Measurements from ENCODE around the gene SEMA3F.

SEMA3F gene

GRCh38 chr3:50130436-50130835 lies 24.7 kb upstream of the SEMA3F start:
- H3K4me3 ChIP-seq (replicated peaks in 1 of 2; ENCODE audit: low read depth in 2 of 2, low read length in 2 of 2) = no peak overlapping the region
- TF ChIP-seq, protein P1, sequence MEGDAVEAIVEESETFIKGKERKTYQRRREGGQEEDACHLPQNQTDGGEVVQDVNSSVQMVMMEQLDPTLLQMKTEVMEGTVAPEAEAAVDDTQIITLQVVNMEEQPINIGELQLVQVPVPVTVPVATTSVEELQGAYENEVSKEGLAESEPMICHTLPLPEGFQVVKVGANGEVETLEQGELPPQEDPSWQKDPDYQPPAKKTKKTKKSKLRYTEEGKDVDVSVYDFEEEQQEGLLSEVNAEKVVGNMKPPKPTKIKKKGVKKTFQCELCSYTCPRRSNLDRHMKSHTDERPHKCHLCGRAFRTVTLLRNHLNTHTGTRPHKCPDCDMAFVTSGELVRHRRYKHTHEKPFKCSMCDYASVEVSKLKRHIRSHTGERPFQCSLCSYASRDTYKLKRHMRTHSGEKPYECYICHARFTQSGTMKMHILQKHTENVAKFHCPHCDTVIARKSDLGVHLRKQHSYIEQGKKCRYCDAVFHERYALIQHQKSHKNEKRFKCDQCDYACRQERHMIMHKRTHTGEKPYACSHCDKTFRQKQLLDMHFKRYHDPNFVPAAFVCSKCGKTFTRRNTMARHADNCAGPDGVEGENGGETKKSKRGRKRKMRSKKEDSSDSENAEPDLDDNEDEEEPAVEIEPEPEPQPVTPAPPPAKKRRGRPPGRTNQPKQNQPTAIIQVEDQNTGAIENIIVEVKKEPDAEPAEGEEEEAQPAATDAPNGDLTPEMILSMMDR (IDR thresholded peaks at IDR 0.05; ENCODE audit: low read depth, low read length) = no peak
- no peak for DNase-seq (ENCODE audit: low read depth in 2 of 2)

DNA sequence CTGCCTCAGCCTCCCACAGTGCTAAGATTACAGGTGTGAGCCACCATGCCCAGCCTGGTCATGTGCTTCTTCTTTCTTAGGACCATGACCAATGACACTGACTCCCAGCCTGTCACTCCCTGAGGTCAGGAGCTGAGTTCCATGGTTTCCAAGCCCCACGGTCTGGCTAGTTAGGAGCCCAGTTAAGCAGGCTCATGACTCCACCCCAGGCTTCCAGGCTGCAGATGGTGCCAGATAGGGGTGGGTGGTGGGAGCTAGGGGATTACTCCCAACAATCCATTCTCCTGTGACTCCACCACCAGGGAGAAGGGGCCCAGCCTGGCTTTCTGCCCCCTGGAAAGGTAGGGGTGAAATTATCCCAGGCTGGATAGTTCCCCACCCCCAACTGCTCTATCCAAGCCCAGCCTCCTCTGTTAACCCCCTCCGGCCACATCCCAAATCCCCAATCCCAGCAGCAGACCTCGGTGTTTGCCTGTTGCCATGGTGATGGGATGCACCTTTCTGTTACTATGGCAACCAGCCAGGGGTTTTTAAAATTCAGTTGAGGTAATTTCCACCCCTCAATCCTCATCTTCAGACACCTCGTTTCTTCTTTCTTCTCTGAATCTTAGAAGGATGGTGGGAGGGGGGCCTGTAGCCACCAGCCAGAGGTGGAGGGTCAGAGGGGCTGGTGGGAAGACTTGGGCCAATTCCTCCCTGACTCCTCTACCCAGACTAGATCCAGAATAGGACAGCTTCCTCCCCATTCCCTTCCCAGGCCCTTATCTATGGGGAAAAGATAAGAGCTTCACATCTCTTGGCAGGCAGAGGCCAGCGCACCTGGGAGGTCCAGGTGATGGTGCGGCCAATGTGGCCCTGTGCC lies 22.5 kb upstream of the SEMA3F start:
- no peak overlapping the region for H3K4me3 ChIP-seq (replicated peaks in 1 of 2; ENCODE audit: low read depth in 2 of 2, low read length in 2 of 2)
- no peak for DNase-seq (ENCODE audit: low read depth in 2 of 2)
- TF ChIP-seq, protein P1 (IDR thresholded peaks at IDR 0.05; ENCODE audit: low read depth, low read length) = no peak

- H3K4me3 ChIP-seq (replicated peaks in 1 of 2; ENCODE audit: low read depth in 2 of 2, low read length in 2 of 2) = no peak overlapping the region
- no peak for DNase-seq (ENCODE audit: low read depth in 2 of 2)
- TF ChIP-seq, protein P1 (IDR thresholded peaks at IDR 0.05; ENCODE audit: low read depth, low read length) = no peak
Observed at GRCh38 chr3:50133283-50133615, 21.9 kb upstream of the SEMA3F start.

DNA sequence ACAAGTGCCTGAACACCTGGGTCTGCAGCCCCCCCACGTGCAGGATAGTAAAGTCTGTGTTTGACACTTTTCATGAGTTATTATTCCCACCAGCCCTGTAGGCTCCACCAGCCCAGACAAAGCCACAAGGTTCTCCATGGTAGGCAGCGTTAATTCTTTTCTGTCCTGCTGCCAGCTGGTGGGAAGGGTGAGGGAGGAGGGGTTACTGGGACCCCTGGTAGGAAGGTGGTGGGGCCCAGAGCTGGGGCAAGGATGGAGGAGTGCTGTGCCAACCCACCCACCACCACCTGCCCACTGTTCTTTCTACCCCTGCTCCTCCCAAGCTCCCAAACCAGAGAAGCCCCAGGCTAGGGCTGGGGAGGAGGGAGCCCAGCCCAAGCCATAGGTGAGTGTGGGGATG lies 20.8 kb upstream of the SEMA3F start:
- DNase-seq (ENCODE audit: low read depth in 2 of 2) = no peak
- H3K4me3 ChIP-seq (replicated peaks in 1 of 2; ENCODE audit: low read depth in 2 of 2, low read length in 2 of 2) = no peak overlapping the region
- TF ChIP-seq, protein P1 (IDR thresholded peaks at IDR 0.05; ENCODE audit: low read depth, low read length) = no peak

DNA sequence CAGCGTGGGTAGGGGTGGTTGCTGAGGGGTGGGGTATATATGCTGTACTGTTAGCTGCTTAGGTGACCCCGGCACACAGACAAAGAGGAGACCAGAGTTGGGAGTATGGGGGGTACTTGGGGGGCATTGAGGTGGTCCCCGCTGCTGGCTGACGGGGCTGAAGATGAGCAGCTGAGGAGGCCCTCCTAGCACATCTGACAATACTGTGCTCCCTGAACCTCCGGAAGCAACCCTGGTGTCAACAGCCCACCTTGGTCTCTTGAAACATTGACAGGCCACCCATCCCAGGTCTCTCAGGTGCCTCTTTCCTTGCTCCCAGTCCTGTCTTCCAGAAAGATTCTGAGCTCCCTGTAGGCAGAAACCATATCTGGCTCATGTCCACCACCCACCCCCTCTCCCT lies 19.2 kb upstream of the SEMA3F start:
- no peak overlapping the region for H3K4me3 ChIP-seq (replicated peaks in 1 of 2; ENCODE audit: low read depth in 2 of 2, low read length in 2 of 2)
- no peak for DNase-seq (ENCODE audit: low read depth in 2 of 2)
- TF ChIP-seq, protein P1 (IDR thresholded peaks at IDR 0.05; ENCODE audit: low read depth, low read length) = no peak

DNA sequence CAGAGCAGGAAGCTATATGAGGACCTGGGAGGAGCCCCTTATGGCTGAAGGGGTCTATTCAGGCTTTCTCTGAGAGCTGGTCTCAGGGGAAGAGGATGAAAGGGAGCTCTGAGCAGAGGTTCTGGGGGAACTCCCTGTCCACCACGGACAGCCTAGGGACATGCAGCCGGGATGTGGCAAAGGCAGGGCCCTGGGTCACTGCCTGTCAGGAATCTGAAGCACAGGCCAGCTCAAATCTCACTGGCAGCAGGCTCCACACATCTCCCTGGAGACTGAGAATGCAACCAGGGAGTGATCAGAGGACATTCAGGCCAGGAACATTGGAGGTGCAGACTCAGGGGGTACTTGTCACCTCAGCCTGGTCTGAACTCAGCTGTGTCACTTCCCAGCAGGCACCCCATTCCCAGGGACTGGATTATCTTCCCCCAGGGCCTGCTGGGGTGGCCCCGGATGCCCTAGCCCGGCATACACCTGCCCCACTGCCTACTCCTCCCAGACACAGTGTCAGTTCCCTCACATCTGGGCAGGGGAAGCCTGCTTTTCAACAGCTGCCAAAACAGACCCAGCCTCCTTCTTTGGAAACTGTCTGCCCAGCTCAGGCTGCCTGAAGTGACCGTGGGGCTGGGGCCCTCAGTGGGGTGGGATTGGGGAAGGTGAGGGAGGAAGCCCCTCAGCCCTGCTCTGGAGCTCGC lies 18.3 kb upstream of the SEMA3F start:
- no peak for DNase-seq (ENCODE audit: low read depth in 2 of 2)
- TF ChIP-seq, protein P1 (IDR thresholded peaks at IDR 0.05; ENCODE audit: low read depth, low read length) = no peak
- no peak overlapping the region for H3K4me3 ChIP-seq (replicated peaks in 1 of 2; ENCODE audit: low read depth in 2 of 2, low read length in 2 of 2)
